ENCODE measurements around the gene BNIPL.

BNIPL gene

GRCh38 chr1:151009674-151010345, 26.6 kb upstream of the BNIPL start:
- no peak for DNase-seq (ENCODE audit: low read depth)
- TF ChIP-seq CTCF (conservative IDR thresholded peaks at IDR 0.05; ENCODE audit: low read depth, low read length), result no peak
- H3K4me3 ChIP-seq (ENCODE audit: low read length), result no peak overlapping the region

GRCh38 chr1:151010346-151010726, 26.1 kb upstream of the BNIPL start:
- DNase-seq (ENCODE audit: low read depth), result no peak
- H3K4me3 ChIP-seq (ENCODE audit: low read length), result no peak overlapping the region
- no peak for TF ChIP-seq CTCF (conservative IDR thresholded peaks at IDR 0.05; ENCODE audit: low read depth, low read length)

GRCh38 chr1:151011154-151011850, 25.1 kb upstream of the BNIPL start:
- no peak for TF ChIP-seq CTCF (conservative IDR thresholded peaks at IDR 0.05; ENCODE audit: low read depth, low read length)
- DNase-seq (ENCODE audit: low read depth), result no peak
- H3K4me3 ChIP-seq (ENCODE audit: low read length), result no peak overlapping the region

DNA sequence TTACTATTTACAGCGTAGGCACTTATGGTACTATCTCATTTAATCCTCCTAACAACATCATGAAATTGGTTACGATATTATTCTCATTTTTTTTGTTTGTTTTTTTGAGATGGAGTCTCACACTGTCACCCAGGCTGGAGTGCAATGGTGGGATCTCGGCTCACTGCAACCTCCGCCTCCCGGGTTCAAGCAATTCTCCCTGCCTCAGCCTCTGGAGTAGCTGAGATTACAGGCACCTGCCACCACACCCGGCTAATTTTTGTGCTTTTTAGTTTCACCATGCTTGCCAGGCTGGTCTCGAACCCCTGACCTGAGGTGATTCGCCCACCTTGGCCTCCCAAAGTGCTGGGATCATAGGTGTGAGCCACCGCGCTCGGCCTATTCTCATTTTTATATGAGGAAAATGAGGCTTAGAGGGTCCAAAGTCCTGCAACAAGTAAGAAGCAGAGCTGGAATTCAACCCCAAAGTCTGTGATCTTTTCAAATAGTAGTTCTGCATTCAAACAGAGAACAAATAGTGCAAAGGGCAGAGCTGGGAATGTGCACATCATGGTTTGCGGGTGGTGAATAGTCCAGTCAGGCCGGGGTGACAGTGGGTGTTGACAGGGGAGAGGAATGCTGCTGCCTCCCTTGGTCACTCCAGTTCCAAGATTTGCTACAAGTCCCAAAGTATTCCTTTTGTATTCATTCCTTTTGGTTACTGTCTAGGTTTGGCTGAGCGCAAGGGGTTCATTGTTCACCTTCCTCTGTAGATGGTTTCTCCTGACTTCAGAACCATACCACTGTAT, 23.5 kb upstream of the BNIPL start:
- no peak for DNase-seq (ENCODE audit: low read depth)
- TF ChIP-seq CTCF (conservative IDR thresholded peaks at IDR 0.05; ENCODE audit: low read depth, low read length), result no peak
- no peak overlapping the region for H3K4me3 ChIP-seq (ENCODE audit: low read length)

DNA sequence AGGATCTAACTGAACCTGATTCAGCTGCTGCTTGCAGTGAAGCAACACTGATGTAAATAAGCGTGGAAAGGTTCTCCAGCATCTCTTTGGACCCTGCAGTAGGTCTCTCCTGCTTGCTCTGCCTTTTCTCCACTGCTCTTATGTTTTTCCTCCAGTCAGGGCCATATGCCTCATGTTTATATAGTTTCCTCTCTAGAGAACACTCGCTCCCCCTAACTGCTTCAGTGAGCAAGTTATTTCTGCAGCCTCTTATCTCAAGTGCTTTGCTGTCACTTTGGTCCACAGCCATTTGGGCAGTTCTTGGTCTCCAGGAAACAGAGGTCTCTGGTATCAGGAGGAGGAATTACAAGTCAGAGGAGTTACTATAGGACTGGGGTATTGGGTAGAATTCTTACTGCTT, 22.9 kb upstream of the BNIPL start:
- DNase-seq (ENCODE audit: low read depth), result no peak
- H3K4me3 ChIP-seq (ENCODE audit: low read length), result no peak overlapping the region
- TF ChIP-seq CTCF (conservative IDR thresholded peaks at IDR 0.05; ENCODE audit: low read depth, low read length), result no peak

DNA sequence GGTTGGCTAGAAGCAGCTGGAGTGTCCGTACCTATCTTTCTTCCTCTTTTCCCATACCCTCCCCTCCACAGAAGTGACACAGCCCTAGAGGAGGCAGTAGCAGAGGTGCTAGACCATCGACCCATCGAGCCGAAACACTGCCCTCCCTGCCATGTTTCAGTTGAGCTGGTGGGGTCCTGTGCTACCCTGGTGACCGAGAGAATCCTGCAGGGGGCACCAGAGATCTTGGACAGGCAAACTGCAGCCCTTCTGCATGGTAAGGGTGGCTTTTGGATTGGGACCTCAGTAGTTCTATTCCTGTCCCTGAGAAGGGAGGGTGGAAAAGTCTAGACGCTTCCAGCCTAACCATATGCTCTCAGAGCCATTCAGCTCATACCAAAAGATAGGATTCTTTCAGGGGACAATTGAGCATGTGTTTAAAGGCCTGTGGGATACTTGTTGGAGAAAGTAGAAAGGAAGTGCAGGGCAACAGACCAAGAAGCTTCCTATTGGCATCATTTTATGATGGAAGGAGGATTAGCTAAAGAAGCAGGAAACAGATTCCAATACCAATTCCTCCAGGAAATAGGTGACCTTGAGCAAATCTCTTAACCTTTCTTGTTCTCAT, 11.7 kb upstream of the BNIPL start:
- H3K4me3 ChIP-seq (ENCODE audit: low read length), result no peak overlapping the region
- TF ChIP-seq CTCF (conservative IDR thresholded peaks at IDR 0.05; ENCODE audit: low read depth, low read length), result peak; percentile 83
- DNase-seq (ENCODE audit: low read depth), result no peak
